HepG2 (cell line): ENCODE measurements around the gene HCRT. TPM values are rescaled to one million over a fixed set of nuclear protein-coding genes. Genes with fewer than 3 reads are reported as not detected.

ENCODE experiments used
- BRCA1 ChIP-seq: sonication (generic); formaldehyde crosslinking; IDR thresholded peaks from 2 replicates; pipeline ENCODE4 v1.4.0; 2020; ENCODE audit warnings: missing genetic modification reagents
- BRD4 ChIP-seq: sonication (generic); formaldehyde crosslinking; IDR thresholded peaks from 2 replicates; pipeline ENCODE4 v1.4.0; 2020; ENCODE audit warnings: missing genetic modification reagents
- E2F5 ChIP-seq: sonication (generic); formaldehyde crosslinking; conservative IDR thresholded peaks from 2 replicates; pipeline ENCODE4 v1.4.0; 2020; ENCODE audit warnings: missing genetic modification reagents
- HNF1B ChIP-seq: sonication (generic); formaldehyde crosslinking; IDR thresholded peaks from 2 replicates; pipeline ENCODE4 v1.5.1; 2020; ENCODE audit warnings: mild to moderate bottlenecking, moderate library complexity, missing genetic modification reagents
- JDP2 ChIP-seq: sonication (generic); formaldehyde crosslinking; IDR thresholded peaks from 2 replicates; pipeline ENCODE4 v1.8.1; 2022; ENCODE audit warnings: missing genetic modification reagents, borderline replicate concordance
- MTA1 ChIP-seq: sonication (generic); formaldehyde crosslinking; IDR thresholded peaks from 2 replicates; pipeline ENCODE4 v1.4.0; 2020; ENCODE audit warnings: missing genetic modification reagents, mild to moderate bottlenecking, borderline replicate concordance
- MYPOP ChIP-seq: sonication (generic); formaldehyde crosslinking; IDR thresholded peaks from 2 replicates; pipeline ENCODE4 v1.8.1; 2023; ENCODE audit warnings: mild to moderate bottlenecking, moderate library complexity, missing genetic modification reagents
- PRPF4 ChIP-seq: fragments of 200-400 bp; formaldehyde crosslinking; IDR thresholded peaks from 2 replicates; pipeline ENCODE4 v1.6.1; 2016; ENCODE audit warnings: low read length, low read depth; ENCODE audit not compliant: poor library complexity, severe bottlenecking
- RBAK ChIP-seq: sonication (generic); formaldehyde crosslinking; IDR thresholded peaks from 2 replicates; pipeline ENCODE4 v1.5.1; 2020; ENCODE audit warnings: mild to moderate bottlenecking, missing genetic modification reagents
- ZBED4 ChIP-seq: sonication (generic); formaldehyde crosslinking; IDR thresholded peaks from 2 replicates; pipeline ENCODE4 v1.4.0; 2020; ENCODE audit warnings: missing genetic modification reagents, borderline replicate concordance
- ZBTB2 ChIP-seq: sonication (generic); formaldehyde crosslinking; IDR thresholded peaks from 2 replicates; pipeline ENCODE4 v1.8.0; 2022; ENCODE audit warnings: low read depth, missing genetic modification reagents
- ZIK1 ChIP-seq: sonication (generic); formaldehyde crosslinking; IDR thresholded peaks from 2 replicates; pipeline ENCODE4 v1.5.0; 2020; ENCODE audit warnings: mild to moderate bottlenecking, low read depth, missing genetic modification reagents, borderline replicate concordance
- ZMYM2 ChIP-seq: sonication (generic); formaldehyde crosslinking; IDR thresholded peaks from 2 replicates; pipeline ENCODE4 v1.8.0; 2022; ENCODE audit warnings: mild to moderate bottlenecking, missing genetic modification reagents
- ZNF382 ChIP-seq: sonication (generic); formaldehyde crosslinking; IDR thresholded peaks from 2 replicates; pipeline ENCODE4 v1.5.0; 2020; ENCODE audit warnings: missing genetic modification reagents, mild to moderate bottlenecking, borderline replicate concordance
- ZNF589 ChIP-seq: sonication (generic); formaldehyde crosslinking; conservative IDR thresholded peaks from 2 replicates; pipeline ENCODE4 v1.8.0; 2022; ENCODE audit warnings: mild to moderate bottlenecking, moderate library complexity, missing genetic modification reagents
- ZNF605 ChIP-seq: sonication (generic); formaldehyde crosslinking; IDR thresholded peaks from 2 replicates; pipeline ENCODE4 v1.8.0; 2022; ENCODE audit warnings: mild to moderate bottlenecking, missing genetic modification reagents
- ZNF615 ChIP-seq: sonication (generic); formaldehyde crosslinking; IDR thresholded peaks from 2 replicates; pipeline ENCODE4 v1.5.0; 2020; ENCODE audit warnings: mild to moderate bottlenecking, missing genetic modification reagents, borderline replicate concordance
- ZNF772 ChIP-seq: sonication (generic); formaldehyde crosslinking; IDR thresholded peaks from 2 replicates; pipeline ENCODE4 v1.5.0; 2020; ENCODE audit warnings: mild to moderate bottlenecking, missing genetic modification reagents
- ZNF775 ChIP-seq: sonication (generic); formaldehyde crosslinking; IDR thresholded peaks from 2 replicates; pipeline ENCODE4 v1.4.0; 2020; ENCODE audit warnings: missing genetic modification reagents, mild to moderate bottlenecking, moderate library complexity, borderline replicate concordance
- polyA plus RNA-seq, 8 experiments: library from polyadenylated mRNA; depleted of rRNA in 3 of 8; stranded (reverse) in 7 of 8; unstranded in 1 of 8; fragments of >200 nt; fragmentation: Illumina TruSeq in 4 of 8; extraction: Trizol in 4 of 8; gene quantifications; 2 replicates each; pipeline versions ENCODE4 v1.2.1 to v1.2.3, GENCODE V29; 2011 to 2016; ENCODE audit warnings: low read depth in 4 of 8, missing spikeins in 1 of 8, mixed read lengths in 1 of 8; ENCODE audit not compliant: insufficient read depth in 1 of 8
- total RNA-seq, 5 experiments: library from RNA; depleted of rRNA; stranded (reverse); fragments of >200 nt; fragmentation: Illumina TruSeq; extraction: Trizol; gene quantifications; 2 replicates each; pipeline ENCODE4 v1.2.3, GENCODE V29; 2016; ENCODE audit warnings: low read depth in 1 of 5

The HCRT gene
- total and polyA plus RNA-seq, 2 of the 13 experiments (the other 11 are each of a cell fraction or from before 2014, with no cell fraction given), result not detected

GRCh38 chr17:42180922-42181850, 4.1 kb downstream of the HCRT start, which contains the start of gene KCNH4 (continued):
- TF ChIP-seq BRCA1 (CRISPR knock-in tag) (no peak), MYPOP (CRISPR knock-in tag) (no peak), BRD4 (CRISPR knock-in tag) (no peak), ZBTB2 (0 out of 2 replicates have a peak, but pooled peaks have one; percentile 6), MTA1 (peak; percentile 60; the same call in 1 of the 2 replicates), JDP2 (CRISPR knock-in tag) (no peak), ZNF775 (no peak), ZNF615 (CRISPR knock-in tag) (0 out of 2 replicates have a peak, but pooled peaks have one; percentile 50), ZBED4 (CRISPR knock-in tag) (no peak), ZMYM2 (CRISPR knock-in tag) (peak; percentile 59; the same call in 1 of the 2 replicates), PRPF4 (no peak), HNF1B (CRISPR knock-in tag) (no peak), ZNF772 (CRISPR knock-in tag) (0 out of 2 replicates have a peak, but pooled peaks have one; percentile 43), ZIK1 (no peak), ZNF382 (CRISPR knock-in tag) (no peak), E2F5 (CRISPR knock-in tag) (peak; percentile 71; the same call in 1 of the 2 replicates), ZNF589 (CRISPR knock-in tag) (no peak), RBAK (CRISPR knock-in tag) (no peak), ZNF605 (peak; percentile 78; the same call in 1 of the 2 replicates)
